ENCODE data around the gene SLC25A34. TPM values are rescaled to one million over a fixed set of nuclear protein-coding genes. Genes with fewer than 3 reads are reported as not detected.

Gene SLC25A34
- total RNA-seq, 4 donors from 2014 or later, result 0.98 to 2.6 (median 2.0) TPM

DNA sequence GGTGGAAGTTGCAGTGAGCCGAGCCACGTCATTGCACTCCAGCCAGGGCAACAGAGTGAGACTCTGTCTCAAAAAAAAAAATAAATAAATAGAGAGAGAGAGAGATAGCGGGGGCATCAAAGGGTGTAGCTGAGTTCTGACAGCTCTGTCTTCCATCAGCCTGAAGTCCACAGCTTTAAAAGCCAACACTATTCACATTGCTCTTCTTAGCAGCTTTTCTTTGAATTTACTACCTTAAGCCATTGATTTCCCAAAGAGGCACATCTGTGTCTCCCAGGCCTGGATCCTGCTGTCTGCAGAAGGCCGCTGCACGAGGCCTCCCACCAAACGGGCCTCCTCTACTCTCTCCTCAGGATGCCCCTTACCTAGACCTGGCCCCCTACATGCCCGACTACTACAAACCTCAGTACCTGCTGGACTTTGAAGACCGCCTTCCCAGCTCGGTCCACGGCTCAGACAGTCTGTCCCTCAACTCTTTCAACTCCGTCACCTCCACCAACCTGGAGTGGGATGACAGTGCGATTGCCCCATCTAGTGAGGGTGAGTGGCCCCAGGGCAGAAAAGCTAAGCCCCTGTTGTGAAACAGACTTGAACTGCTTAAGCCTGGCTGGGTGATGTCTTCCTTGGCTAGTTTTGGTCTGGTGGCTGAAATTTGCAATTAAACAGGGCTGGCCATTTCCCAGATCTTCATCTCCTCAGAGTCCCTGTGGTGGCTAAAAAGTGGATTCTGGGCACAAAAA lies 16.5 kb upstream of the SLC25A34 start:
- H3K4me3 ChIP-seq (replicated peaks in 1 of 3), result no peak overlapping the region
- H3K27me3 ChIP-seq, result no peaks in the 10 kb centered on the region
- H3K4me1 ChIP-seq, result peaks cover 7 to 8% of the 10 kb centered on the region in 2 donors
- H3K36me3 ChIP-seq, result peaks cover 40 to 48% of the 10 kb centered on the region in 2 donors
- 94 to 96% methylated on average over 12 of the region's 12 CpGs for whole genome bisulfite sequencing, 2 donors
- H3K9me3 ChIP-seq, result no peaks in the 10 kb centered on the region
- H3K27ac ChIP-seq, result no peak overlapping the region
- TF ChIP-seq, protein P1, sequence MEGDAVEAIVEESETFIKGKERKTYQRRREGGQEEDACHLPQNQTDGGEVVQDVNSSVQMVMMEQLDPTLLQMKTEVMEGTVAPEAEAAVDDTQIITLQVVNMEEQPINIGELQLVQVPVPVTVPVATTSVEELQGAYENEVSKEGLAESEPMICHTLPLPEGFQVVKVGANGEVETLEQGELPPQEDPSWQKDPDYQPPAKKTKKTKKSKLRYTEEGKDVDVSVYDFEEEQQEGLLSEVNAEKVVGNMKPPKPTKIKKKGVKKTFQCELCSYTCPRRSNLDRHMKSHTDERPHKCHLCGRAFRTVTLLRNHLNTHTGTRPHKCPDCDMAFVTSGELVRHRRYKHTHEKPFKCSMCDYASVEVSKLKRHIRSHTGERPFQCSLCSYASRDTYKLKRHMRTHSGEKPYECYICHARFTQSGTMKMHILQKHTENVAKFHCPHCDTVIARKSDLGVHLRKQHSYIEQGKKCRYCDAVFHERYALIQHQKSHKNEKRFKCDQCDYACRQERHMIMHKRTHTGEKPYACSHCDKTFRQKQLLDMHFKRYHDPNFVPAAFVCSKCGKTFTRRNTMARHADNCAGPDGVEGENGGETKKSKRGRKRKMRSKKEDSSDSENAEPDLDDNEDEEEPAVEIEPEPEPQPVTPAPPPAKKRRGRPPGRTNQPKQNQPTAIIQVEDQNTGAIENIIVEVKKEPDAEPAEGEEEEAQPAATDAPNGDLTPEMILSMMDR (IDR thresholded peaks at IDR 0.05), result no peak
- TF ChIP-seq POLR2A (IDR thresholded peaks at IDR 0.05), result no peak
- DNase-seq, result no peak
- intact Hi-C loops (cut with DNase I), result no loop called here

DNA sequence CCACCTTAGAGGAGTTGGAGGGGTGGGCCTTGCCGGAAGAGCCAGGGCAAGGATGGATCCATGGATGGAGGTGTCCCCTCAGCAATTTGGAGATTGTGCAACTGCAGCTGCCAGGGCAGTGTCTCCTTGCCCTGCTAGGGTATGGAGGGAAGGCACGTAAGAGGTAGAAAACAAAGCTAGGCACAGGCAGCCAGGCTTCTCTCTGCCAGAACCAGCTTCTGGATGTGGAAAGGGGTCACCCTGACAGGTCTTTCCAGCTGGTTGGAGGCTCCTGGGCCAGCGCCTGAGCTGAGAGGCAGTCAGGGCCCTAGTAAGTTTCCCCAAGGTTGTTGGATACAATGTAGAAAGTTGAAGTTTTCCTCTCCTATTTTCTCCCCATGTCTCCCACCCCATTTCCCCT lies 15.2 kb upstream of the SLC25A34 start:
- Histone ChIP-seq H3K4me1 (no peaks in the 10 kb centered on the region), H3K4me3 (replicated peaks in 1 of 3) (no peak overlapping the region), H3K36me3 (peaks cover 46 to 58% of the 10 kb centered on the region in 2 donors), H3K27ac (no peak overlapping the region), H3K9me3 (no peaks in the 10 kb centered on the region), H3K27me3 (no peaks in the 10 kb centered on the region)
- intact Hi-C loops (cut with DNase I), result no loop called here
- no peak for DNase-seq
- 95 to 100% methylated on average over 3 of the region's 3 CpGs for WGBS, 2 donors
- TF ChIP-seq, protein P1 (IDR thresholded peaks at IDR 0.05), result no peak
- TF ChIP-seq POLR2A (IDR thresholded peaks at IDR 0.05), result no peak

DNA sequence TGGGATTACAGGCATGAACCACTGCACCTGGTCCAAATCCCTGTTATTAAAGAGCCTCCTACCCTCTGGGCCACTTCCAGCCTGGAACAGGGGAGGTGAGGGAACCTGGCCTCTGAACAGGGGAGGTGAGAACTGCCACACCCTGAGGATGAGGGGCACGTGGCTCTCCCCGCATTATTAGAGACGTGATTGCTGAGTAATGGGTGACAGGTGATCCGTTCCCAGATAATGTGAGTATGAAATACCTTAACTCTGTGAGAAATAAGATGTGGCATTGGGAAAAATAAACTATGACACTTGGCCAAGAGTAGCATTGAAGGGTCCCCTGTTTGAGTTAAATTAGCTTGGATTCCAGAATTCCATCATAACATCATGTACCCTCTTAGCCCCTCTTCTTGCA lies 13.6 kb upstream of the SLC25A34 start:
- intact Hi-C loops (cut with DNase I), result no loop called here
- WGBS, 2 donors, result 95 to 97% methylated on average over 4 of the region's 4 CpGs
- no peaks in the 10 kb centered on the region for H3K27me3 ChIP-seq
- H3K27ac ChIP-seq, result no peak overlapping the region
- TF ChIP-seq, protein P1 (IDR thresholded peaks at IDR 0.05), result no peak
- no peak for TF ChIP-seq POLR2A (IDR thresholded peaks at IDR 0.05)
- H3K36me3 ChIP-seq, result peaks cover 50 to 59% of the 10 kb centered on the region in 2 donors
- no peaks in the 10 kb centered on the region for H3K9me3 ChIP-seq
- no peak overlapping the region for H3K4me3 ChIP-seq (replicated peaks in 1 of 3)
- no peak for DNase-seq
- H3K4me1 ChIP-seq, result no peaks in the 10 kb centered on the region

DNA sequence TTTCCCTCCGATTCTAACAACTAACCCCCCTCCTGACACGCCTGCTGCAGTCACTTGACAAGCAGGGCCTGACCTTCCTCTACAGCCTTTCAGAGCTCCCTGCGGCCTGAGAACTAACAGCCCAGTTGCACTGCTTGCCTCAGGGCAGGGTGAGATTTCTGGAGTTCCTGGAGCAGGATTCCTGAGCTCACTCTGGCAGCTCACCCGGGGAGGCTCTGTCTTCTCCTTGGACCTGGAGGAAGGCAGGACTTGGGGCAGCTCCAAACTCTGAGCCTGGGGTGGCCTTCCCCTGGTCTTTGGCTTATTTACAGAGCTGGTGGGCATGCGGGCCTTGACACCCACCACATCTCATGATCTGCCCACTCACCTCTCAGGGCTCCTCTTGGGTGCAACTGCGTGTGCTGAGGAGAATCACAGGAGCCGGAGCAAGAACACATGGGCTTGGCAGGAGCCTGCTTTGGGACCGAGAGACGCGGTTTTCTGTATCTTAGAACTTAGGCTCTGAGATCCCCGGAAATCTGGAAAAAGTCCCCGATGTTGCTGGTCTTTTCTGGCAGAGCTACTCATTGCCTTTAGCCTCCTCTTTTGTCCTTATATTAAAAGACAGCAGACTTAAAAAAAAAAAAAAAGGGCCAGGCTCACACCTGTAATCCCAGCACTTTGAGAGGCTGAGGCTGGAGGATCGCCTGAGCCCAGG lies 13.1 kb upstream of the SLC25A34 start:
- Histone ChIP-seq H3K9me3 (no peaks in the 10 kb centered on the region), H3K27ac (no peak overlapping the region), H3K4me1 (no peaks in the 10 kb centered on the region), H3K27me3 (no peaks in the 10 kb centered on the region), H3K36me3 (peaks cover 50 to 59% of the 10 kb centered on the region in 2 donors), H3K4me3 (replicated peaks in 1 of 3) (no peak overlapping the region)
- intact Hi-C loops (cut with DNase I), result no loop called here
- no peak for DNase-seq
- TF ChIP-seq, protein P1 (IDR thresholded peaks at IDR 0.05), result no peak
- no peak for TF ChIP-seq POLR2A (IDR thresholded peaks at IDR 0.05)
- 72 to 83% methylated on average over 12 to 13 of the region's 13 CpGs for WGBS, 2 donors

Measured in thyroid gland (tissue), 4 donors.